HG02981 (cell line): Measurements from ENCODE around the gene IFT122.

ENCODE experiments used
- ATAC-seq: cut with Tn5 transposase; IDR thresholded peaks from one replicate; pipeline ENCODE4 v1.9.1; 2021; ENCODE audit warnings: mild to moderate bottlenecking, moderate library complexity; ENCODE audit not compliant: unreplicated experiment

The IFT122 gene

DNA sequence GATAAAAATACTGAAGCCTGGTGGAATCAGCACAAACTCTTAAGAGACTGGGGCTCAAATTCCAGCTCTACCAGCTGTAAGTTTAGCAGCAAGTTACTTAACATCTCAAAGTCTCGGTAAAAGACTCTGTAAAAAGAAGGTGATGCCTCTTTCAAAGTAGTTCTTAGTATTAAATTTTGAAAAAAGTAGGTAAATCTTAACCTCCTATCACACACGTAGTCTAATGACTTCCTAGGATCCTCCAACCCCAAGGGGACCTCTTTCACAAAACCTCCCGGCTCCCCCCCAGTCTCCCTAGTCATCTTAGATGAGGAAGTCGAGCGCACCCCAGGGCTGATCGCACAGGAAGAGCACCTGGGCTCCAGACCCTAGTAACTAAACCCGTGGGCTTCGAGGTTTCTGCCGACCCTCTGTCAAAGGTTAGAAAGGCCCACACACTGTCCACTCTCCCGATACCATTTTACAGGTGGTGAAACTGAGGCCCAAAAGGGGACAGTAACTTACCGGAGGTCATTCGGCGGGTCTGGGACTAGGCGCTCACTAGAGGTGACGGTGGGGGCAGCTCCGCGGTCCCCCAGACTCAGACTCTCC lies 703 bp upstream of the IFT122 start:
- ATAC-seq: peak; percentile 7

DNA sequence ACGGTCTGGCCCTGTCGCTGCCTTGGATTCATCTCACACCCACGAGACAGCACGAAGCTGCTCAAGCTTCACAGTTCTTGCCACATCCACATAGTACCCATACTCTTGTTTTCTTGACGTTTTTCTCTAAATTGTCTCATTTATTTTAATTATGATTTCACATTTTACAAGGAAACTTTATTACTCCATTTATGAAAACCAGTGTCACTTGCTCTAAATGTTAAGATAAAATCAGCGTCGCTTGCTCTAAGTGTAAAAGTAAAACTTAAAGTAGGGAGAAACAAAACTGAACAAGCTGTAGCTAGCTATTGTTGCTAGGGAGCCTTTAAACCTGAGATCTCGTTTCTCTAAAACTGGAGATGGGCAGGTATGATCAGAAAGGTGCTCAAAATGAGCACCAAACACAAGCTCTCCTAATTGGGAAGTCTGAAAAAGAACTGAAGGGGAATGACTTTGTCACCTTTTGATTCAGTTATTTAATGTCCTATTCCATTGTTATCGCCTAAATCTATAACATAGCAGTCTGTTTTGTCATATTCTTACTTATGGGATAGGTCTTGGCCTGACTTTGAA lies 680 bp downstream of the IFT122 start:
- ATAC-seq: peak; percentile 26

DNA sequence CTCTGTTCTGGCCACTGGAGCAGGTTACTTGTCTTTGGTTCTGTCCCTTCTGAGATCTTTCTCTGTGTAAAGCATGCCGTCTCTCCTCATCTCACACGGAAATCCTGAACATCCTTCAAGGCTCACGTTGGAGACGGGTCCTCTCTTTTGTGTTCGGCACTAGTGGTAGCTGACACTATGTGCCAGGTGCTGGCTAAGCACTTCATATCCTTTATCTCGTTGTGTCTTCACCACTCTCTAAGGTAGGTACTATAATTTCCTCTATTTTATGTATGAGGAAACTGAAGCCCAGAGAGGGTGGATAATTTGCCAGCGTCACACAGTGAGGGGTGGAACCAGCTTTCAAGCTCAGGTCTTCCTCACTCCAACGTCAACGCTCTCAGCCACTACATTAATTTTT lies 1.2 kb downstream of the IFT122 start:
- no peak for ATAC-seq

DNA sequence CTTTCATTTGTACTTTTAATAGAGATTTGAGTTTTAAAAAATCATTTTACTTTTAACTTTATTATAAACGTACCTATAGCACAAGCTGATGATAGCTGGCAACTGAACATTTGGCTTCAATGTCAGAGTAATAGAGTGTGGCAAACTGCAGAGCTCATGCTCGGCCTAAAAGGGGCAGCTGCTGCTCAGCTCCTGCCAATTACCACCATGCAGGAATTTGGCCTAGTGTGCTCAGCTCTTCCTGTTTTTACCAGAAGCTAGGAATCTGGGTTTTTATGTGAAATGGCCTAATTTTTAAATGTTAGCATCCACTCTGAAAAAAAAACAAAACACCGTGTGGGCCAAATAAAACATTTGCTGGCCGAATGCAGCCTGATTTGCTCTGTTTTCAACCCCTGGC lies 1.8 kb downstream of the IFT122 start:
- ATAC-seq: no peak

DNA sequence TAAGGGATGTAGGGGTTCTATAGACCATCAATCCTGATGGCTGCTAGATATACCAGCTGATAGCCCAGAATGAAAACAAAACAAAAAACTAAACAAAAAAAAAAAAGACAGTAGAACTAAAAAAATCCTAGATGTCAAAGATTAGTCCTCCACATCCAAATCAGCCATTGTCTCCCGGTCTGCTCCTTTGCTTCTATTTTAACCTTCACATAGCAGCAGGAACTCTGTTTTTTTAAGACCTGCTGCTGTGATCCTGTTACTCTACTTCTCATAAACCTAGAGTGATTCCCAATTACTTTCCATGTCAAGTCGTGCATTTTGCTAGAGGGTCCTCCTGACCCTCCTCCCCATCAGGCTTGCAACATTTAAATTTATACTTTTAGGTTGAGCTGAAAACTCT lies 2.5 kb downstream of the IFT122 start:
- no peak for ATAC-seq

DNA sequence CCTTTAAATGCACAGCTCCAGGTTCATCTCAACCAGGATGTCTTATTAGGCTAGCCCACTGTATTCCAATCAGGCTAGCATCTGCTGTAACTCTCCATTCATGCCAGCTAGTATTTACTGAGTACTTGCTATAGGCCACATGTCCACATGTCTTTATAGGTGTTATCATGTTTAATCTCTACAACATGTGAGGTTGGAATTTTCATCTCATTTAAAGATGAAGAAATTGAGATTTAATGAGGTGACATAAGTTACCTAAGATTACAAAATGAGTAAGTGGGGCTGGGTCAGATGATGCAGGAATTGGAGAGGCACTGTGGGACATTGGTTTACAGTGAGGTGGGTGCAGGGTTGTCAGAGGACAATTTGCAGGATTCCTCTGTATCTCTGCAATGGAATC lies 2.9 kb downstream of the IFT122 start:
- no peak for ATAC-seq

DNA sequence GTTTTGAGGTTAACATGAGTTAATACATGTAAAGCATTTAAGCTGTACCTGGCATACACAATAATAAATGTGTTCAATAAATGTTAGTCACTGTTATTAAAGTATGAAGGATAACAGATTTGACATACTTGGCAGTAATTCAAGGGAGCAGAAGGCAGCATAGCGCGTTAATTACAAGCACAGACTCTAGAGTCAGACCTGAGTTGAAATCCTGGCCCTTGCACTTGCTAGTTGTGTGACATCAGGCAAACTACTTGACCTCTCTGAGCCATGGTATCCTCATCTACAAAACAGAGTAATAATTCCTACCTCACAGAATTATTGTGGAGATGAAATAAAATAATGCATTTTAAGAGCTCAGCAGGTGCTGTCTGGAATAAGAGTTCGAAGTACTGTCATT lies 5.4 kb downstream of the IFT122 start:
- no peak for ATAC-seq

DNA sequence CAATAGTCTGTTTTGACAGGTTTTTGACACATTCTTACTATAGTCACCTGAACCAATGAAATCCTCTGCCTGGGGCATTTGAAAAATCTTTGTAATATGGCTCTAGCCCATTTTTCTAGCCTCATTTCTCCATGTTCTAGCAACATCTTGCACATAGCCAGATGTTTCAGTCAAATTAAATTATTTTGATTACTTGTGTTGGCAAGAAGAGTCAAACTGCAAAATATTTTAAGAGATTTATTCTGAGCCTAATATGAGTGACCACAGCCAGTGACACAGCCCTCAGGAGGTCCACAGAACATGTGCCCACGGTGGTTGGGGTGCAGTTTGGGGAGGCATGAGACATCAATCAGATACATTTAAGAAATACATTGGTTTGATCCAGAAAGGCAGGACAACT lies 6.9 kb downstream of the IFT122 start:
- no peak for ATAC-seq

DNA sequence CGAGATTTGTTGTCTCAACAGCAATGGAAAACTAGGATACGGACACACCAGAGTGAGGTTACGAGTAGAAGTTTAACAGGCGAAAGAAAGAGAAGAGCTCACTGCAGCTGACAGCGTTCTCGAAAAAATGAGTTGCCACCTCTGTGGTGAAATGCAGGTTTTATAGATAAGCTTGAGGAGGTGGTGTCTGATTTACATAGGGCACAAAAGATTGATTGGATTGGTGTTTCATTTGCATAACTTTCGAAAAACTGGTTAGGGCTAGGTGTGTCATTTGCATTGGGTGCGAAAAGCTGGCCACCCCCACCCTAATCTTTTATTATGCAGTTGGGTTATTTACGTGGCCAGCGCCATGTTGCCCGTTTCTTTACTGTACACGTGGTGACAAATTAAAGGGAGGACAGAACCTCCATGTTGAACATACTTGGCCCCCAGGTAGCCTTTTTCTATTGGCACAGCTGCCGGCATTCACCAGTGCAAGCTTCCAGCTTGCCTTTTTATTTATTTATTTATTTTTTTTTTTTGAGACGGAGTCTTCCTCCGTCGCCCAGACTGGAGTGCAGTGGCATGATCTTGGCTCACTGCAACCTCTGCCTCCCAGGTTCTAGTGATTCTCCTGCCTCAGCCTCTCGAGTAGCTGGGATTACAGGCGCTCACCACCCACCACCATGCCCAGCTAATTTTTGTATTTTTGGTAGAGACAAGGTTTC lies 8.3 kb downstream of the IFT122 start:
- no peak for ATAC-seq

DNA sequence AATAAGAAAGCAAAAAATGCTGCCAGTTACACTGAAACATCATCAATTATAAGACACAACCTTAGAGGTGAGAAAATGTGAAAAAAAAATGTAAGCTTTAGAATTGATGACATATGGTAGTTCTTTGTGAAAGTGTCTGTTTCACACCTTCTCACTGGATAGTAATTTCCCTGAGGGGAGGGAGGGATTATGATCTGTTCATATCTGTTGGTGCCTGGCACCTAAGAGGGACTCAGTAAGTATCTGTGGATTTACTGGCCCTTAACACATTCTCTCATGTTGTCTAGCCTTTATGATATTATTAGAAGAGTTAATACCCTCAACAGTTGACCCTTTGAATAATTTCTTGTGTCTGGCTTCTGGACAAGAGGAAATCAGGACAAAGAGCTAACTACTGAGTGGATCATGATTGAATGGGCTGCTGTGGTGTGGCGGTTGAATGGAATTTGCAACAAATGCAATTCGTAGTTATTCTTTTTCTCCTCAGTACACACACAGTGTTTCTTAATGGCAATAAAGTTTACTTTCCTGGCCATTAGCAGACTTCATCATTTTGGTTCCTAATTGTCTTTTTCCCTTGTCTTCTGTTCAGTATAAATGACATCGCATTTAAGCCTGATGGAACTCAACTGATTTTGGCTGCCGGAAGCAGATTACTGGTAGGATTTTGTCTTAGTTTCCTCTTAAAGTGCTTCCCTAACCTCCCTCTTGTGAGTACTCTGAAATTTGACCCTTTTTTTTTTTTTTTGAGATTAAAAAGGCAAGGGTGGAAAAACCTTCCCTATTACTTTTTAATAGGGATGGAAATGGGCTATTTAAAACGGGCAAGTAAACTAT lies 9.5 kb downstream of the IFT122 start:
- ATAC-seq: no peak

DNA sequence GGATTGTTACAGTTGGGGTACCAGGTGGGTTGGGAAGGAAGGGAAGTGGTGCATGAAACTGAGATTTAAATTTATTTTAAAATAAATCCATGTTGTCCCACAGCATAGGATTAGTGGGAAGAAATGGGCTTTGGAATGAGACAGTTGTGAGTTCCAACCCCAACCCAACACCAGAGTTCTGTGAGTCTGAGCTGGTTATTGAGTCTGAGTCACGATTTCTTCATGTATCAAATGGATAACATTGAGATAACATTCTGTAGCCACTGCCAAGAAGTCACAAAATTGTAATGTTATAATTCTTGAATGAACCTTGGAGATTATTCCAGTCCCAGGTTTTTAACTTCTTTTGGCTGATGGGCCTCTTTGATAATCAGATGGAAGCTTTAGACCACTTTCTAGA lies 13.7 kb downstream of the IFT122 start:
- ATAC-seq: no peak

DNA sequence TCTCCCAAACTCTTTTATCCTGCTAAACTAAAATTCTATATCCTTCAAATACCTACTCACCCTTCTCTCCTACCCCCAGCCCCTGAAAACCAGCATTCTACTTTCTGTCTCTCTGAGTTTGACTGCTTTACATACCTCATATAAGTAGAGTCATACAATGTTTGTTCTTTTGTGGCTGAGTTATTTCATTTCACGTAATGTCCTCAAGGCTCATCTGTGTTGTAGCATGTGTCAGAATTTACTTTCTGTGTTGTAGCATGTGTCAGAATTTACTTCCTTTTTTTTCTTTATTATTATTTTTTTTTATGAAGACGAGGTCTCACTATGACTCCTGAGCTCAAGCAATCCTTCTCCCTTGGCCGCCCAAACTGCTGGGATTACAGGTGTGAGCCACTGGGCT lies 20.1 kb downstream of the IFT122 start:
- peak; percentile 52 for ATAC-seq

DNA sequence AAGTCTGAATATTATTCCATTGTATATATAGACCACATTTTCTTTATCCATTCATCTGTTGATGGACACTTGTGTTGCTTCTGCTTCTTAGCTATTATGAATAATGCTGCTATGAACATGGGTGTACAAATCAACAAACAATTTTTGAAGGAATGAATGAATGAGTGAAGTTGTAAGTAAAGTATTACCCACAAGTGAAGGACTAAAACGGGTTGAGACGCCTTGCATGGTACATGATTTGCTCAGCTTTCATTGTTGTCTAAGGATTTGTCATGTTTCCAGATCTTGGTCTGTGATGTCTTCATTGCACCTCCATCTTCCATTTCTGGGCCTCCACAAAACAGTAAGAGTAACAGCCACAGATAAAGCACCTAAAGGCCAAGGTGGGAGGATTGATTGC lies 20.5 kb downstream of the IFT122 start:
- ATAC-seq: no peak

DNA sequence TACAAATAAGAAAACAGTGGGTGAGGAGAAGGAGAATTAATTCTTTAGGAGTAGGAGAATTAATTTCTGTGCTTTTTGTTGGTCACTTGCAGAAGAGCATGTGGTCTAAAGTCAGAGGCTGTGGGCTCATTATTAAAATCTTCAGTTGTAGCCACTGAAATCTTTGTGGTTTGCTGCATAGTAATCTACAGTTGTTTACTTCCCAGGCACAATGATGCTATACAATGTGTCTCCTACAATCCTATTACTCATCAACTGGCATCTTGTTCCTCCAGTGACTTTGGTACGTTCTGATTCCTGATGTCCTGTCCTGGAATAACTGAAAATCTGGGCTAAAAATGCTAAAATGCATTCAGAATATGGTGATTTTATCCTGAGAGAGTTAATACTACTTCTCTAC lies 21.0 kb downstream of the IFT122 start:
- ATAC-seq: no peak

DNA sequence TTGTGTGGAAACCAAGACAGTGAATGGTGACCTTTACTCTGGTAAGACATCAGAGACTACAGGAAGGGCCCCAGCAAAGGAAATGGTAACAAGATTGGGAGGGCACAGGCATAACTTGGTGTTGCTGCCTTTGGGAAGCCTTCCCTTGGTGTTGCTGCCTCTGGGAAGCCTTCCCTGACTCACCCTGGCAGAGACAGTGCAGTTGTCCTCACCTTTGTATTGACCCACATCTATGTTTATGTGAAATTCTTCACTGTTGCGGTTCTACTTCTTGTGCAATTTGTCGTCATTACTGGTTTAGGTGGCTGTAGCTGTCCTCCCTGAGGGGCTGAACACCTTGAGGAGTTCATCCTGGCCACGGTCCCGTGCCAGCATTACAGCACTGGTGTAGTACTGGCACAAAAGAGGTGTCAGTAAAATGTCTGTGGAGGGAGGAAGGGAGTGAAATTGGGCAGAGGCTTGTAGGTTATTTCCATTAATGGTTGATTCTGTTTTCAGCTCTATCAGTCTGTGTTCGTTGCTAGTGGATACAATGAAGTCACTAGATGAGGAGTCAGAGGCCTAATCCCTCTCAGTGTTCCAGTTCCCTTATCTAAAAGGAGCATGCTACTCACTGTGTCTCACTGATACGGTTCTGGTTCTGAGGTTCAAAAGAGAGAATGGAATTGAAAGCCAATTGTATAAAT lies 21.6 kb downstream of the IFT122 start:
- ATAC-seq: no peak

DNA sequence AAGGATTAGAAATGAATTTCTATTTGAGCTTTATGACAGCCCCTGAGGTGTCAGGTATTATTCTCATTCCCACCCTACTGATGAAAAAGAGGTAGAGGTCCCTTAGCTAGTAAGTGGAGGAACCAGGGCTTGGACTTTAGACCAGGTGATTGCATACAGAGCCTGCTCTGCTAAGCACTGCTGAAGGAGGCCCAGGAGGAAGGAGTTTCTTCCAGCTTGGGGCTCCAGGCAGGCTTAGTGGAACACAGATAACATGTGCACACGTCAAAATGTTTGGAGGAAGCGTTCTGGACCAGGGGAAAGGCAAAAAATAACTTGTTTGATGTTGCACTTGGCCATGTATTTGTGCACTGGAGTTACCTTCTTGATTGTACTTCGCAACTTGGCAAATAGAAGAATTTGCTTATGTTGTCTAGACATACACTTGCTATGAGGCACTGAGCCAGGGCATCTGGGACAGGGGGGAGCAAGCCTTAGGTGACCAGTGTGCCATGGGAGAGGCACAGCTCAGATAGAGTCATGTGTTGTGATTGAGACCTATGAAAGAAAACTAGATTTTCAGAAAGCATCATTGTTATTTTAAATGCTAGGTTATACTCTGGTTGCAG lies 22.4 kb downstream of the IFT122 start:
- no peak for ATAC-seq

DNA sequence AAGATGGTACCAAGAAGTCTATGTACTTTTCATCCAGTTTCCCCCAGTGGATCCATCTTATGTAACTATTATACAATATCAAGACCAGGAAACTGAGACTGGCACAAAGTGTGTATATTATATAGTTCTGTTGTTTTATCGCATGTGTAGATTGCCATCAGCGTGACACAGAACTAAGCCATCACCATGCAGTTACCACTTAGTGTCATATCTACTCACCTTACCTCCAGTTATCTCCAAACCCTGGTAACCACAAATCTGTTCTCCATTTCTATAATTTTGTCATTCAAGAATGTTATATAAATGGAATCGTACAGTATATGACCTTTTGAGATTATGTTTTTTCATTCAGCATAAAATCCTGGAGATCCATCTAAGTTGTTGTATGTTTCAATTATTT lies 23.1 kb downstream of the IFT122 start:
- ATAC-seq: no peak

DNA sequence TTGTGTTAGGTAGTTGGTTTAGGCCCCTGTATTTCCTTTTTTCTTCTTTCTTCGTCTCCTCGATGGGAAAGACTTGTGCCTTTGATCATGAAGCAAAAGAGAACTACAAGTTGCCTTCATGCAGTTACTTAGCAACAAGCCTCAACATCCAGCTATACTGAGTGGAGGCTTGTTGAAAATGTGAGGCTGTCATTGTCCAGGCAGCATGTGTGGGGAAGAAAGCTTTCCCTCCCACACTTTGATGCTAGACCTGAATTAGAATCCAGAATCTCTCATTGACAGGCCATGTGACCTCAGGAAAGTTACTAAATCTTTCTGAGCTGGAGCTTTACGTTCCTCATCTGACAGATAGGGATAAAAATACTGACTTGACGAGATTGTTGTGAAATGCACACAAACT lies 23.7 kb downstream of the IFT122 start:
- no peak for ATAC-seq

DNA sequence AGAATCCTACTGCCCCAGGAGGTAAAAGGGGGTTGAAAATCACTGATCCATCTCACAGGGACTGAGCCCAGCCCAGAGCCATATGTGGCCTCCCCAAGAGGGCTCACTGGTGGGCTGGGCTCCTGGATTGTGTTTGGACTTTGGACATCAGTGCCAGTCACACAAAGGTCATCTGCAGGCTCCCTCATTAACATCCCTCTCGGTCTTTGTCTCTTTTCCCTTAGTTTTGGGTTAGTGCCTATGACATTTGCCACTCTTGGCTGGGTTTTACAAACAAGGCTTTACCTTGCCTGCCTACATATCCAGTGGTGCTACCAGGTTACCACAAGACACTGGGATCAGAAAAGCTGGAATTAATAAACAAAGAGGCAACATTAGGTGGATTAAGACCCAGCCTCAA lies 27.9 kb downstream of the IFT122 start:
- ATAC-seq: no peak

DNA sequence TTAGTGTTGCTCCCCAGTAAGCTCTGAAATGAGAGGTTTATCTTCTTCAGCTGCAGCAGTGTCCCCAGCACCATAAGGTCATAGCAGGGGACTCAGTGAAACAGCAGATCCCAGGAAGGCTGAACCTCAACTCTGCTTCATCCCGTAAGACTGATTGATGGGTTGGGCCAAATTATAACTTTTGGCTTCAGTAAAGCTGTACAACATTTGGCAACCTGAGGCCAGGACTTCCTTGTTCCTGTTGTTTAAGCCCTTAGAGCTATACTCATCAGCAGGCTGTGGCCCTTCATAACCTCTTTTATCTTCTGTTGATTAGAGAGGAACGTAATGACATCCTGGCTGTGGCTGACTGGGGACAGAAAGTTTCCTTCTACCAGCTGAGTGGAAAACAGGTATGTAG lies 29.0 kb downstream of the IFT122 start:
- ATAC-seq: no peak

DNA sequence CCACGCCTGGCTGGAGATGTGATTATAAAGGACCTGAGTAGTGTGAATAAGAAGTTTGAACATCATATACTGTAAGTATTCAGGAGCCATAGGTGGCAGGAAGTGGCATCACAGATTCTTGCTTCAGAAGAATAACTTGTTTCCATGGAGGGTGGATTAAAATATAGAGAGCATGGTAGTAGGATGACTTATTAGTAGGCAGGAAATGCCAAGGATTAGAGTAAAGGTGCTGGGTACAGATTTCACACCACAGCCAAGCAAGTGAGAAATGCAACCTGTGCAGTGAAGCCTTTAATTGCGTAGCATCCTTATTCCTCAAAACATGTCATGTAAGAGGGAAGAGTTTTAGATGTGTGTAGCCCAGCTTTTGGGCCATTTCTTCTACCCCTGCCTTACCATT lies 30.8 kb downstream of the IFT122 start:
- ATAC-seq: no peak
